ENCODE measurements around the gene CCDC33.

The CCDC33 gene

GRCh38 chr15:74319138-74319460 is 83.0 kb downstream of the CCDC33 start:
- Histone ChIP-seq H3K4me3 (ENCODE audit: low read depth in 1 of 2, low read length in 1 of 2) (no peak overlapping the region), H3K9me3 (no peaks in the 10 kb centered on the region), H3K4me1 (ENCODE audit: control insufficient read depth in 1 of 2, insufficient read depth in 1 of 2, low read depth in 1 of 2, low read length in 1 of 2) (no peaks in the 10 kb centered on the region), H3K36me3 (no peaks in the 10 kb centered on the region), H3K27me3 (peaks cover 18% of the 10 kb centered on the region), H3K27ac (no peak overlapping the region)
- TF ChIP-seq, protein P1, sequence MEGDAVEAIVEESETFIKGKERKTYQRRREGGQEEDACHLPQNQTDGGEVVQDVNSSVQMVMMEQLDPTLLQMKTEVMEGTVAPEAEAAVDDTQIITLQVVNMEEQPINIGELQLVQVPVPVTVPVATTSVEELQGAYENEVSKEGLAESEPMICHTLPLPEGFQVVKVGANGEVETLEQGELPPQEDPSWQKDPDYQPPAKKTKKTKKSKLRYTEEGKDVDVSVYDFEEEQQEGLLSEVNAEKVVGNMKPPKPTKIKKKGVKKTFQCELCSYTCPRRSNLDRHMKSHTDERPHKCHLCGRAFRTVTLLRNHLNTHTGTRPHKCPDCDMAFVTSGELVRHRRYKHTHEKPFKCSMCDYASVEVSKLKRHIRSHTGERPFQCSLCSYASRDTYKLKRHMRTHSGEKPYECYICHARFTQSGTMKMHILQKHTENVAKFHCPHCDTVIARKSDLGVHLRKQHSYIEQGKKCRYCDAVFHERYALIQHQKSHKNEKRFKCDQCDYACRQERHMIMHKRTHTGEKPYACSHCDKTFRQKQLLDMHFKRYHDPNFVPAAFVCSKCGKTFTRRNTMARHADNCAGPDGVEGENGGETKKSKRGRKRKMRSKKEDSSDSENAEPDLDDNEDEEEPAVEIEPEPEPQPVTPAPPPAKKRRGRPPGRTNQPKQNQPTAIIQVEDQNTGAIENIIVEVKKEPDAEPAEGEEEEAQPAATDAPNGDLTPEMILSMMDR (IDR thresholded peaks at IDR 0.05) = no peak

DNA sequence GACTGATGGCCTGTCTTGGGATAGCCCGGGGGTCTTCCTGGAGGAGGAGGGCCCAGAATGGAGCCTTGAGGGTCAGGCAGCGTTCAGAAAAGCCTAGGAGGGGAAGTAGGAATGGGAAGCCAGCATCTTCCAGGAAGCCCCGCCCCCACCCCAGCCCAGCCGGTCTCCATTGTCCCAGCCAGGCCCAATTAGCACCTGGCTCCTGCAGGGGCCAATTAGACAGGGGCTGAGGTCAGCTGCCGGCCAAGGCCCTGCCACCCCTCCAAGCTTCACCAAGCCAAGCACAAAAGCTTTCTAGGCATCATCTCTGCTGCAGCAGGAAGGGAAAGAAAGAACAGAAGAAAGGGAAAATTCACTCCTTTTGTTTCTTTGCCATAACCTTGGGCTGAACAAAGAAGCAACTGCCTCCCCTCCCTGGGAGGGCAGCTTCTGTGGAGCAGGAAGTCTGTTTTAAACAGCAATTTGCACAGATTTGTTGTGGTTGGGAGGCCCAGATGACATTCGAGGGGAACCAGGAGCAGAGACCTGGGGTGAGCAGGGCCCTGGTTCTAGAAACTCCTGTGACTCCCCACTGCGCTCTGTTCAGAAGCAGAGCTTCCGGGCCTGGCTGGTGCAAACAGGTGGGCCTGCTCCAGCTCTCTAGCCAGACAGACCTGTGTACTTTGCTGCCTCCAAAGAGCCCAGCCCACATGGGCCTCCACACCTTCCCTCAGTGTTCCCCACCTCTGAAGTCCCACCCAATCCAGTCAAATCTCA is 83.6 kb downstream of the CCDC33 start:
- Histone ChIP-seq H3K27ac (no peak overlapping the region), H3K4me3 (ENCODE audit: low read depth in 1 of 2, low read length in 1 of 2) (no peak overlapping the region)
- TF ChIP-seq, protein P1 (IDR thresholded peaks at IDR 0.05) = no peak

DNA sequence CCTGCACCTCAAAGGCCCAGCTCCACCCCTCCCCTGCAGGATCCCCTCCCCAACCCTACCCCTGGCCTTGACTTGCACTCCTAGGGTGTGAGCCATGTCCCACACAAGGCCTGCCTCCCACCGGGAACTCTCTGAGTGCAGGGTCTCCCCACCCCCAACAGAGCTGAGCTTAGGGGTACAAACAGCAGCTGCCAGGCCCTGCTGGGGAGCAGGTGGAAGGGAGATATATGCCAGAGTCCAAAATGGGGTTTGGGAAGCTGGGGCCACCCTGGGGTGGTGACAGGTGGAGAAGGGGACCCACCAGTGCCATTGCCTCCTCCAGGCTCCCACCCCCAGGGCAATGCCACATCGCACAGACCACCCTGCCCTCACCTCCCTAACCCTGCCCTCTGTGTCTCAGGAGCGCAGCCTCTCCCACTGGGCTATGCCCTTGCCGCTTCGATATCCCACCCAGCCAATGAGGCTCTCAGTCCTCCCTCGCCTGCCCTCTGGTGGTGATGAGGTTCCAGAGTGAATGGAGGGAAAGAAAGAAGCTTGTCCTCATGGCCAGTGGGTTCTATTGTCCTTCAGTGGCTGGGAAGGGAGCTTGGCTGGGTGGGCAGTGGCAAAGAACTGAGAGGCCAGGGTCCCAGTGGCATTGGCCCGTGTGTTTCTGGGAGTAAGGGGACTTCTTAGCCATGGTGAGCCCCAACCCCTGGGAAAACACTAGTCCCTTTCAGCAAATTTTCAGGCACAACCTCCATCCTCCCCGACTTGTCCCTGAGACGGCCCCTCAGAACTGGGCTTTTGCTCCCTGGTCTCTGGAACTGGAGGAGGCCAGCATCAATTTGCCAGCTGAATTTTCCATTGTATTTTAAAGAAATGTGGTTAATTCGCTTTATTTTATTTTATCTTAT is 84.5 kb downstream of the CCDC33 start:
- H3K4me1 ChIP-seq (ENCODE audit: control insufficient read depth in 1 of 2, insufficient read depth in 1 of 2, low read depth in 1 of 2, low read length in 1 of 2) = no peaks in the 10 kb centered on the region
- TF ChIP-seq, protein P1 (IDR thresholded peaks at IDR 0.05) = no peak
- H3K4me3 ChIP-seq (ENCODE audit: low read depth in 1 of 2, low read length in 1 of 2) = no peak overlapping the region
- H3K27me3 ChIP-seq = peaks cover 19% of the 10 kb centered on the region
- H3K36me3 ChIP-seq = no peaks in the 10 kb centered on the region
- no peak overlapping the region for H3K27ac ChIP-seq
- H3K9me3 ChIP-seq = no peaks in the 10 kb centered on the region

More for the DNA sequence above, 83.6 kb downstream of the CCDC33 start:
- Histone ChIP-seq H3K36me3 (no peaks in the 10 kb centered on the region), H3K4me1 (ENCODE audit: control insufficient read depth in 1 of 2, insufficient read depth in 1 of 2, low read depth in 1 of 2, low read length in 1 of 2) (no peaks in the 10 kb centered on the region), H3K9me3 (no peaks in the 10 kb centered on the region), H3K27me3 (peaks cover 22% of the 10 kb centered on the region)

DNA sequence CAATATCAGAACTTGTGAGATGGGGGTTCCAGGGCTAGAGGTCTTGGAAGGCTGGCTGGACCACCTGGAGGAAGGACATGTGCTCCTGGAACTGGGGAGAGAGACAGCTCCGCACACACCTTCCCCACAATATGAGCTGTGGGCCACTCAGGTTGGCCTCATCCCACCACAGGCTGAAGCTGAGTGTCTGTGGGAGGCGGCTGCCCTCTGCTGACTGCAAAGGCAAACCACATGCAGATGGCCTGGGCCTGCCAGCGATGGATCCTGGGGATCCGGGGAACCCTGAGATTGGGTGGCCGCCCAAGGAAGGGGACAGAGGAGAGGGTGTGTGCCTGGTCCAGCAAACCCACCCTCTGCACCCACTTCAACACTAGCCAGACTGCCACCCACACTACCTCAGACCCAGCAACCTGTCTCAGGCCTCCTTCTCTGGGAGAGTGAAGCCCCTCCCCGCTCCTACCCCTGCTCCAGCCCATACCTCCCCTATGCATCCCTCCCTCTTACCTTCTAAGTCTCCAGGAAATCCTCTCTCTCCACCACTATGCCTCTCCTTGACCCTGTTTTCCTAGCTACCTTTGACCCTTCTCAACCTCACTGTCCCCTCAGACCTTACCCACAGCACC is 86.5 kb downstream of the CCDC33 start:
- Histone ChIP-seq H3K4me3 (ENCODE audit: low read depth in 1 of 2, low read length in 1 of 2) (no peak overlapping the region), H3K9me3 (no peaks in the 10 kb centered on the region), H3K27ac (no peak overlapping the region), H3K4me1 (ENCODE audit: control insufficient read depth in 1 of 2, insufficient read depth in 1 of 2, low read depth in 1 of 2, low read length in 1 of 2) (no peaks in the 10 kb centered on the region), H3K27me3 (peaks cover 6% of the 10 kb centered on the region), H3K36me3 (no peaks in the 10 kb centered on the region)
- TF ChIP-seq, protein P1 (IDR thresholded peaks at IDR 0.05) = no peak

DNA sequence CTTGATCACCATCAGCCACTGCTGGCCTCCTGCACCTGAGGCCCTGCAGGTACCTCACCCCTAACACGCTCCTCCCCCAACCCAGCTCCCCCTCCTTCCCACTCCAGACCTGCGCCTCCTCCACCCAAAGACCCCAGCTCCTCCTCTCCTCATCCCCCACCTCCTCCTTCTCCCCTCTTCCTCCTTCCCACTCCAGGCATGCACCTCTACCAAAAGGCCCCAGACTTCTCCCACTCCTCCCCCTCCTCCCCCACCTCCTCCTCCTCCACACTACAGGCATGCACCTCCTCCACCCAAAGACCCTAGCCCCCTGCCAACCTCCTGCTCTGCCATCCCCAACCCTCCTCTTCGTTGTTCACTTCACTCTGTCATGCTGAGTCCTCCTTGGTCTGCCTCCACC is 88.6 kb downstream of the CCDC33 start:
- TF ChIP-seq, protein P1 (IDR thresholded peaks at IDR 0.05) = no peak
- no peaks in the 10 kb centered on the region for H3K4me1 ChIP-seq (ENCODE audit: control insufficient read depth in 1 of 2, insufficient read depth in 1 of 2, low read depth in 1 of 2, low read length in 1 of 2)
- no peak overlapping the region for H3K4me3 ChIP-seq (ENCODE audit: low read depth in 1 of 2, low read length in 1 of 2)
- H3K36me3 ChIP-seq = no peaks in the 10 kb centered on the region
- no peak overlapping the region for H3K27ac ChIP-seq
- peaks cover 4% of the 10 kb centered on the region for H3K27me3 ChIP-seq
- no peaks in the 10 kb centered on the region for H3K9me3 ChIP-seq

All from neutrophil (primary cell).